Activated T-helper 1 cell treated with Interleukin-2 at 50 U/mL for 16 hours (primary cell): ENCODE measurements around the gene DCP1B.
"Not testable (repeated sequence)": the region's sequence is repeated elsewhere in the genome, so short reads cannot be mapped to it uniquely, and the experiment has no call there.

Experiments
- DNase-seq: peaks from one replicate; pipeline ENCODE4 v3.0.0-alpha.2; 2020; ENCODE audit warnings: low read depth

The DCP1B gene

DNA sequence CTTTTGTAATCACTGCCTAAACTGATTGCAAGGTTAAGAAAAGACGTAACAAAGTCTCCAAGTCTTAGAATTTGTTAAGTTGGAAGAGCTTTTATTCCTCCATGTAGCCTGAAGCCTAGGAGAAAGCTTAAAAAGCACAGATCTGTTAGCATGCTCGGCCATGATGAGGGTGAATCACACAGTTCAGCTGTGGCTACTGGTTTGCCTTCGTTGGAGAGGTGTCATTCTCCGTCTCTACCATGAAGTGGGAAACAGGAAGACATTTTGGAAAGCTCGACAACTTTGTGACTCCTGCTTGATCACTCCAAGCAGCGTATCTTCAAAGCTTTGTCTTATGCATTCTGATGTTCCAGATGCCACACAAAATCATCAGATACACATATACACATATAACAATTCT is 27.1 kb downstream of the DCP1B start:
- no peak for DNase-seq

DNA sequence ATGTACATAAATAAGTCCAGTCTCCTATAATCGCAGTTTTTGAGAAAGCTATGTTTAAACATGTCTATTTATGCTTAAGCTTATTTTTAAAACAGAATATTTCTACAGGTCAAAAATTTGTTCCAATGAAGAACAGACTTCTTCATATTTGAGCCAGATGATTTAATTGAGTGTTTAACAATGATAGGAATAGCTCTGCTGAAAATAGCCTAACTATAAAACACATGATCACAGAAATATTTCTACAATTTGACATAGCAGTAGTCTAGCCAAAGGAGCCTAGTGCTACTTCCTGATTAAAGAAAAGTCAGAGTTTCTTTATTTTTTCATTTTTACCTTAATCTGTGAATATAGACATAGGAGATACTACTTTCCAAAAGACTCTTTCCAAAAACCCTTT is 29.4 kb downstream of the DCP1B start:
- DNase-seq, result no peak

GRCh38 chr12:1972856-1973317 is 31.4 kb downstream of the DCP1B start:
- DNase-seq, result no peak

GRCh38 chr12:1972260-1972659 is 32.0 kb downstream of the DCP1B start:
- no peak for DNase-seq

DNA sequence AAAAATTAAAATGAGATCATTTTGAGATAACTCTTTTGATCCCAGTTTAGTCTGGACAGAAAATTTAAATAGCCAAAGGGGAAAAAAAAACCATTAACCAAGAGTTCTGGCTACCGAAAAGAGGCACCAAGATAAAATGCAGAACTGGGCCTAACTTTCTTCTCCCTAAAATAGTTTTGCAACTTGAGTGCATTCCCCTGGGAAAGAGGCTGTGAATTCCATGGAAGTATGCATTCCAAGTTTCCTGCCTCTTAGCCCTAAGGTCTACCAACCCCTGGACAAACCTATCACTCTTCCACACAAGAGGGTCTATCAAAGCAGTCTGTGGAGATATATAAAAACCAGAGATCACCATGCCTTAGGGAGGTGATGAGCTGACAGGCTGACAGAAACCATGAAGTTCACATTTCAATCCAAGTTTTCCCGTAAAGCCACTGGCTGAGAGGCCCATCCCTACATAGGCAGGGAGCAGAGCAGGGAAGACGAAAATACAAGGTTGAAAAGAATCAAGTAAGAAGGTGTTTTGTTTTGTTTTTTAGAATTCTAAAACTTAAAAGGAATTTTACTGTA is 33.8 kb downstream of the DCP1B start:
- DNase-seq, result no peak

DNA sequence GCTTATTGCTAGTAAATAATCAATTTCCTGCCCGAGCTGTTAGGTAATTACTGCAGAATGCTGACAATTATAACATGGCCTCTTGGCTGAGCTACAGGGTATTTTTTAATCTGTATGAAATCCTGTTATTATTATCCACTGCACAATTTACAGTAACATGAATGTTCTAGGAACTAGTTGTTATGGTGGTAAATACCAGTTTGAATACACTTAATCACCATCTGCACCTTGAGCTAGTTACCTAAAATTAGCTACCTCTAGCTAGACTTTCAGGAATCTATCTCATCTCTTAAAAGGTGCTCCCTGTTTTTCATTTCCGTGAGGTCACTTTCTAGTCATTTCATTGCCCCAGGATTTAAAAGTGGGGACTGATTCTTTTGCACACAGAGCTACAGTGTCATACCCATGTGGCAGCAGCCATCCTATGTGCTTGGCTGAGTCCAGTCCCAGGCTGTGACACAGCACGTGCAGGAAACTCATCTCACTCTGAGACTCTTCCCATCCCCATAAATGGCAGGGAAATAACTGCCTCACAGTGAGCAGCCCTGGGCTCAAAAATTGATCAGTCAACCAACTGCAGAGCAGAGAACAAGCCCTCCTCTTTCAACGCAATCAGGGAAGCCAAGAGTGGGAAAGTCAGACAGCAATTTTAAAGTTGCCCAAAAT is 37.6 kb downstream of the DCP1B start:
- no peak for DNase-seq

GRCh38 chr12:1965916-1966315 is 38.3 kb downstream of the DCP1B start:
- no peak for DNase-seq

DNA sequence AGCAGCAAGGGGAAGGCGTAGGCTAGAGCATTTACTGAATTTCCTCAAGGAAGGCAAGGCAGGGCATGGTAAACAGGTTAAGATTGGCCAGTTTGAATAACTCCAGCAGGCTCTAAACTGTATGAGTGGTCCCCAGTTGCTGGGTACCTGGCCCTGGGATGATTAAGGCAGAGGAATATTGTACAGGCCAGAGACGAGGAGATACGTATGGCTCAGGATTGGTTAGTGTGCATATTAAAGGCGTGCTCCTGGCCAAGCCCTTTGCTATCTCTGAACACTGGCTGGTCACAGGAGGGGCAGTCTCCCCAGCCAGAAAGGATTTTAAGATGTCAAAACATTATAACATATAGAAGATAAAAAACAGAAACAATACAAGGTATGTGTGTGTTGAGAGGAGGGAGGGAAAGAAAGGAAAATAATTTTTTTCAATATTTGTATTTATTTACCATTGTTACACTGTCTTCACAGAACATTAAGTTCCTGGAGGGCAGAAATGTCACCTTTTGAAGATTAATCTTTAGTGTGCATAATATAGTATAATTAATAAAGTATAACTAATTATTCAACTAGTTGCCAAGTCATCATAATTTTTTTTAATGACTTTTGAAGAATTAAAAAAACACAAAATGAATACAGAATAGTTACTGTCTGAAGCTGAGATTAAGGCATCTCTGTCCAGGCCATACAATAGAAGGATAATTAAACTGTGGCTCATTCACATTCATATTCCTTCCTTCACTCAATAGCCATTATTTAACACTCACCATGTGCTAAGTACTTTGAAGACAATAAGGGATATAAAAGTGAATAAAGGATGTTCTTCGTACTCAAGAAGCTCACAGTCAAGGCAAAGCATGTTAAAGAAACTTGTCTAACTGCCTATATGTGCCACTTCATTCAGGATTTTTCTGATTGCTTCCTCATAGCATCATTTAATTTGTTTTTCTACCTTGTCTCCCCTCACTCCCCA is 41.9 kb downstream of the DCP1B start:
- no peak for DNase-seq

DNA sequence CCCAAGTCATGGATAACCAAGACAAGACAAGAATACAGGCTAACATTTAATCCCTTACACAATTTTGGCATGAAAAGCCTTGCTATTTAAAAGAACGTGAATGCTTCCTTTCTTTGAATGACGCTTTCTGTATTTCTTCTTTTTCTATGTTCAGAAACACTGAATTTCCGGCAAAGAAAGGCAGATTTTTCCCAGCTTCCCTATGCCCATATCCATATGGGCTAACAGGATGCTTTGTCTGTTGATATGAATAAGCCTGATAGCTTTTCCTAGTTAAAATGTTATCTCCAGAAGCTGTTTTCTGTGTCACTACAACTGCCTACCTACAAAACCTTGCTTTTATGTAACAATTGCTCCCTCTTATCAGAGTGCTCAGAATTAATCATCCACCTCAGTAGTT is 47.5 kb downstream of the DCP1B start:
- DNase-seq, result no peak

DNA sequence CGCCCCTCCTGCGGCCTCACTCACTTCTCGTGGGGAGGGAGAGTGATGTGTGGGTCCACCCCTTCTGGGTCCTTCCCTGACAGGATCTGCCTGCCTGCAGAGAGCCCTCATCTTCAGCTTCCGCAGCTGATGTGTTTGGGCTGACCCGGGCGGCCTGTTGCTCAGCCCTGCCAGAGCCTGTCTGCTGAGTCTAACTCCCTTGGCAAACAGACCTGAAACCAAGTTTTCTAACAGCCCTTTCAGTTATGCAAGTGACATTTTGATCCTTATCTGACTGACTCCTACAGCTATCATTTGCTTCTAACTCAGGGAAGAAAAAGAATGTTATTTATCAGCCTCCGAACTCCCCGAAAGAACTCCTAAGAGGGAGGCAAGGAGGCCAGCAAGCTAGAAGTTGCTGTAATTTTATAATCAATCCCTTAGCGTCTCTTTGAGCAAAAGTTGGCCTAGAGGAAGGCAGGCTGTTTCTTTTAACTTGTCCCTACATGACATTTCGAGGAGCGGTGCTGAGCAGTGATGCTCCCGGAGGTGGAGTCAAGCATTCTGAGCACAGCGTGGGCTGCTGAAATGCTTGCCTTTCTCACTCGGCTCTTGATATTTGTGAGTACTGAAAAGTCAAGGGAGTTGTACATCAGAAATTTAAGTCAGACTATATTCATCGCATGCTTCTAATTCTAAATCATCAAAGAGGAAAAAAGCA is 54.3 kb downstream of the DCP1B start:
- DNase-seq, result no peak

- no peak for DNase-seq
These were observed 55.4 kb downstream of the DCP1B start for GRCh38 chr12:1948883-1949282.

- DNase-seq, result no peak
These were observed 57.2 kb downstream of the DCP1B start for GRCh38 chr12:1947081-1947480.

GRCh38 chr12:1946296-1946695 is 58.0 kb downstream of the DCP1B start:
- DNase-seq, result no peak

- not testable (repeated sequence) for DNase-seq
These were observed 58.8 kb downstream of the DCP1B start for GRCh38 chr12:1945502-1945901.

DNA sequence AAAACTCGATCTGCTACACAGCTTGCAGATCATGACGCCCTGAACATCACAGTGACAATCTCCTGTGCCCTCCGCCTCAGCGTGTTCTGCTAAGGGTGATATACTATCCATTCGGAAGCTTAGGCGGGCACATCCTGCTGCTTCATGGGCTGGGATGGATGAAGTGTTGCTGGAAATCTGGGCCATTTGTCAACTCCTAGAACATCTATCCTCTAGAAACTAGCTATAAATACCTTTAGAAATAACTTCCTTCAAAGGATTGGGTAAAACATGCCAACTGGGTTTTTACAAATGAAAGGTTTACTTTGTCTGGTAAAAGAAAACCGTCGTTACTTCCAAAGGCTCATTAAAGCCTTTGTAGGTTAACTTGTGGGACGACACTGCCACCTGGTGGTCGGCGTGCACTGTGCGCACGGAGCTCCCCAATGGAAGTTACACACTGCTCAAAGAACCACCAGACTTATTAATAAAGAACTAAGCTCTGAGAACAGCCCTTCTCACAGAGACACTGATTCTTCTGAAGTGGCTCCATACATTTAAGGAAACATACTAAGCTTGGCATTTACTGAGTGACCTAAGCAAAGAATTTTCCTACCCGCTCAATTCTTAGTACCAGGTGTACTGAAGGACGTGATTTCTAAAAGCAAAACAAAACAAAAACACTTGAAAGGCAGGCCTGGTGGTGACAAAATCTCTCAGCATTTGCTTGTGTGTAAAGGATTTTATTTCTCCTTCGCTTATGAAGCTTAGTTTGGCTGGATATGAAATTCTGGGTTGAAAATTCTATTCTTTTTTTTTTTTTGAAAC is 64.3 kb downstream of the DCP1B start:
- peak; percentile 78 for DNase-seq

DNA sequence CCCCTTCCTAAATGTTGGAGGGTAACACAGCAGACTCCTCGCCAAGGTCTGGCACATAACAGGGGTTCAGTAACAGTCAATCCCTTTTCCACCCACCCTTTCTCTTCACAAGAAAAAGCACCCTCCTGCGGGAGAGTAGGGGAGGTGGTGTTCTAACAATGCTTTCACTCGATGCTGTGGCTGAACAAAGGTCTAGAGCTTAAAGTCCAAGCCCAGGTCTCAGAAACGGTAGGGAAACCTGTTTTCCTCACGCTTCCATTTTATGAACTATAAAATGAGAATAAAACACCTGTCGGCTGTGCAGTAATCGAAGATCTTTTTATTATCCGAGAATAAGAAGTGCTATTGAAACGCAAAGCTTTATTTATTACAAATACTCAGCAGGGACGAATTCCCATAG is 64.9 kb downstream of the DCP1B start:
- no peak for DNase-seq

GRCh38 chr12:1937481-1938224 is 66.6 kb downstream of the DCP1B start:
- DNase-seq, result no peak

- DNase-seq, result no peak
These were observed 67.6 kb downstream of the DCP1B start for GRCh38 chr12:1936406-1937320.

- DNase-seq, result no peak
These were observed 68.4 kb downstream of the DCP1B start for GRCh38 chr12:1935700-1936378.
